H1 (cell line): Measurements from ENCODE around the gene ERAP2.

Experiments
- BCL11A ChIP-seq, 2 experiments: IDR thresholded peaks; one replicate each; pipeline ENCODE4 v1.6.1; 2011; ENCODE audit warnings: low read depth in 2 of 2, low read length in 2 of 2, mild to moderate bottlenecking in 2 of 2
- CBX5 ChIP-seq: fragments of 300-800, 300-1000 bp; sonication (generic); IDR thresholded peaks from 2 replicates; pipeline ENCODE4 v1.7.1; 2016; ENCODE audit warnings: antibody characterized with exemption, low read length, low read depth
- CHD2 ChIP-seq: IDR thresholded peaks from 2 replicates; pipeline ENCODE4 v1.6.1; 2012; ENCODE audit warnings: low read length, improper control_type of control experiment
- MAFK ChIP-seq: IDR thresholded peaks from 2 replicates; pipeline ENCODE4 v1.6.1; 2012; ENCODE audit warnings: low read depth, mild to moderate bottlenecking, improper control_type of control experiment, low read length
- POLR2A ChIP-seq, 2 experiments: IDR thresholded peaks; 1 replicate in 1 of 2; 2 replicates in 1 of 2; pipeline ENCODE4 v1.6.1; 2011; ENCODE audit warnings: low read depth in 2 of 2, low read length in 2 of 2, mild to moderate bottlenecking in 2 of 2; ENCODE audit errors: control extremely low read depth in 1 of 2
- SRF ChIP-seq: IDR thresholded peaks from 2 replicates; pipeline ENCODE4 v1.6.1; 2011; ENCODE audit warnings: mild to moderate bottlenecking, low read depth, low read length, moderate library complexity
- TAF1 ChIP-seq: IDR thresholded peaks from 2 replicates; pipeline ENCODE4 v1.6.1; 2011; ENCODE audit warnings: mild to moderate bottlenecking, low read depth, low read length
- TF ChIP-seq, protein P1 (sequence below): IDR thresholded peaks from 2 replicates; pipeline ENCODE4 v1.6.1; 2012; ENCODE audit warnings: inconsistent platforms

DNA sequence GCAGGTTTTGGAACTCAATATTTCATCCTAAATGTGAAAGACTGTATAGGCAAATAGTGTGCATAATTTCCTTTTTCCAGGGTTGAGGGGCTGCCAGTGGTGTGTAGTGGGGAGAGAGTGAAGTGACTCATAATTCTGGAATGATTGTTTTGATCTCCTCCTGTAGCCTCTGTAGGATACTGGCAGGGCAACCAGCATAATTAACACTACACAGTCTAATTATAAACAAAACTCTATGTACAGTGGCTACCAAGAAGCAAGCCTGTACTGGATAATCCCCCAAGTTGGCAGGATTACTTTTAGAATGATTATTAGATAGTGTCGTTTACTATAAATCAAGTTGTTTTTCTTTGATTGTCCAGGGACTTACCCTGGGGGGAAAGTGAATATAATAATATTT is 91.8 kb downstream of the ERAP2 start:
- TF ChIP-seq MAFK (no peak), CHD2 (no peak), CBX5 (no peak), SRF (no peak), TAF1 (no peak), BCL11A (IDR thresholded peaks at IDR 0.05; ENCODE audit: low read depth in 2 of 2, low read length in 2 of 2) (no peak), POLR2A (IDR thresholded peaks at IDR 0.05; ENCODE audit: control extremely low read depth in 1 of 2, low read depth in 2 of 2, low read length in 2 of 2) (no peak)
- TF ChIP-seq, protein P1, sequence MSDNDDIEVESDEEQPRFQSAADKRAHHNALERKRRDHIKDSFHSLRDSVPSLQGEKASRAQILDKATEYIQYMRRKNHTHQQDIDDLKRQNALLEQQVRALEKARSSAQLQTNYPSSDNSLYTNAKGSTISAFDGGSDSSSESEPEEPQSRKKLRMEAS = no peak
